ENCODE results near the gene ATP11A. TPM values are rescaled to one million over a fixed set of nuclear protein-coding genes. Genes with fewer than 3 reads are reported as not detected.
A peak's percentile ranks its signal among the peaks of the same experiment; 100 is the strongest.

The ATP11A gene
- total RNA-seq, 2 donors from 2014 or later: 33.8 to 41.0 TPM

- H3K4me1 Mint-ChIP-seq (ENCODE audit: low read depth): no peaks in the 10 kb centered on the region
- H3K9me3 Mint-ChIP-seq: peaks cover 0 to 2% of the 10 kb centered on the region in 2 donors
- H3K36me3 Mint-ChIP-seq (ENCODE audit: insufficient read depth in 2 of 2): peaks cover 4 to 9% of the 10 kb centered on the region in 2 donors
- no peak for ATAC-seq (replicated peaks in 1 of 2)
- no peaks in the 10 kb centered on the region for H3K27me3 Mint-ChIP-seq (ENCODE audit: low read depth)
- H3K4me3 Mint-ChIP-seq: no peak overlapping the region
- DNase-seq: no peak
- H3K27ac Mint-ChIP-seq: no peak overlapping the region
Observed at GRCh38 chr13:112818698-112819045, 128.8 kb downstream of the ATP11A start.

GRCh38 chr13:112819111-112819510 is 129.3 kb downstream of the ATP11A start:
- H3K4me3 Mint-ChIP-seq: no peak overlapping the region
- peaks cover 0 to 2% of the 10 kb centered on the region in 2 donors for H3K9me3 Mint-ChIP-seq
- H3K27ac Mint-ChIP-seq: no peak overlapping the region
- H3K4me1 Mint-ChIP-seq (ENCODE audit: low read depth): no peaks in the 10 kb centered on the region
- no peaks in the 10 kb centered on the region for H3K27me3 Mint-ChIP-seq (ENCODE audit: low read depth)
- DNase-seq (no peak), ATAC-seq (replicated peaks in 1 of 2) (no peak)
- H3K36me3 Mint-ChIP-seq (ENCODE audit: insufficient read depth in 2 of 2): peaks cover 4 to 9% of the 10 kb centered on the region in 2 donors

GRCh38 chr13:112819816-112820215 is 130.0 kb downstream of the ATP11A start:
- DNase-seq: no peak
- H3K4me3 Mint-ChIP-seq: no peak overlapping the region
- no peak for ATAC-seq (replicated peaks in 1 of 2)
- H3K9me3 Mint-ChIP-seq: peaks cover 0 to 2% of the 10 kb centered on the region in 2 donors
- H3K27me3 Mint-ChIP-seq (ENCODE audit: low read depth): no peaks in the 10 kb centered on the region
- peaks cover 9% of the 10 kb centered on the region in 2 donors for H3K36me3 Mint-ChIP-seq (ENCODE audit: insufficient read depth in 2 of 2)
- H3K27ac Mint-ChIP-seq: no peak overlapping the region
- no peaks in the 10 kb centered on the region for H3K4me1 Mint-ChIP-seq (ENCODE audit: low read depth)

- H3K4me3 Mint-ChIP-seq: no peak overlapping the region
- DNase-seq (no peak), ATAC-seq (replicated peaks in 1 of 2) (no peak)
- peaks cover 7 to 9% of the 10 kb centered on the region in 2 donors for H3K36me3 Mint-ChIP-seq (ENCODE audit: insufficient read depth in 2 of 2)
- no peaks in the 10 kb centered on the region for H3K4me1 Mint-ChIP-seq (ENCODE audit: low read depth)
- no peak overlapping the region for H3K27ac Mint-ChIP-seq
- H3K27me3 Mint-ChIP-seq (ENCODE audit: low read depth): no peaks in the 10 kb centered on the region
- peaks cover 0 to 2% of the 10 kb centered on the region in 2 donors for H3K9me3 Mint-ChIP-seq
Observed at GRCh38 chr13:112820318-112820717, 130.5 kb downstream of the ATP11A start.

GRCh38 chr13:112821340-112822055 is 131.7 kb downstream of the ATP11A start:
- DNase-seq (no peak), ATAC-seq (replicated peaks in 1 of 2) (no peak)
- Mint-ChIP-seq H3K4me3 (no peak overlapping the region), H3K36me3 (ENCODE audit: insufficient read depth in 2 of 2) (peaks cover 1 to 8% of the 10 kb centered on the region in 2 donors), H3K27ac (no peak overlapping the region), H3K27me3 (ENCODE audit: low read depth) (no peaks in the 10 kb centered on the region), H3K4me1 (ENCODE audit: low read depth) (no peaks in the 10 kb centered on the region), H3K9me3 (peaks cover 0 to 2% of the 10 kb centered on the region in 2 donors)

- DNase-seq (no peak), ATAC-seq (replicated peaks in 1 of 2) (no peak)
- peaks cover 3% of the 10 kb centered on the region for H3K4me1 Mint-ChIP-seq (ENCODE audit: low read depth)
- peaks cover 0 to 9% of the 10 kb centered on the region in 2 donors for H3K36me3 Mint-ChIP-seq (ENCODE audit: insufficient read depth in 2 of 2)
- H3K27me3 Mint-ChIP-seq (ENCODE audit: low read depth): no peaks in the 10 kb centered on the region
- H3K4me3 Mint-ChIP-seq: no peak overlapping the region
- no peak overlapping the region for H3K27ac Mint-ChIP-seq
- peaks cover 0 to 2% of the 10 kb centered on the region in 2 donors for H3K9me3 Mint-ChIP-seq
Observed at GRCh38 chr13:112822851-112823250, 133.0 kb downstream of the ATP11A start.

- H3K27me3 Mint-ChIP-seq (ENCODE audit: low read depth): no peaks in the 10 kb centered on the region
- no peak overlapping the region for H3K27ac Mint-ChIP-seq
- peaks cover 5% of the 10 kb centered on the region for H3K4me1 Mint-ChIP-seq (ENCODE audit: low read depth)
- no peak for ATAC-seq (replicated peaks in 1 of 2)
- no peak for DNase-seq
- no peak overlapping the region for H3K4me3 Mint-ChIP-seq
- peaks cover 0 to 8% of the 10 kb centered on the region in 2 donors for H3K36me3 Mint-ChIP-seq (ENCODE audit: insufficient read depth in 2 of 2)
- H3K9me3 Mint-ChIP-seq: no peaks in the 10 kb centered on the region
Observed at GRCh38 chr13:112824429-112824828, 134.6 kb downstream of the ATP11A start.

GRCh38 chr13:112825071-112825470 is 135.2 kb downstream of the ATP11A start:
- no peak overlapping the region for H3K4me3 Mint-ChIP-seq
- DNase-seq (no peak), ATAC-seq (replicated peaks in 1 of 2) (no peak)
- no peaks in the 10 kb centered on the region for H3K9me3 Mint-ChIP-seq
- no peak overlapping the region for H3K27ac Mint-ChIP-seq
- H3K27me3 Mint-ChIP-seq (ENCODE audit: low read depth): no peaks in the 10 kb centered on the region
- H3K4me1 Mint-ChIP-seq (ENCODE audit: low read depth): peaks cover 5% of the 10 kb centered on the region
- H3K36me3 Mint-ChIP-seq (ENCODE audit: insufficient read depth in 2 of 2): peaks cover 0 to 7% of the 10 kb centered on the region in 2 donors

- H3K9me3 Mint-ChIP-seq: no peaks in the 10 kb centered on the region
- H3K27ac Mint-ChIP-seq: no peak overlapping the region
- H3K36me3 Mint-ChIP-seq (ENCODE audit: insufficient read depth in 2 of 2): peaks cover 0 to 7% of the 10 kb centered on the region in 2 donors
- DNase-seq (no peak), ATAC-seq (replicated peaks in 1 of 2) (no peak)
- peaks cover 5% of the 10 kb centered on the region for H3K4me1 Mint-ChIP-seq (ENCODE audit: low read depth)
- no peaks in the 10 kb centered on the region for H3K27me3 Mint-ChIP-seq (ENCODE audit: low read depth)
- no peak overlapping the region for H3K4me3 Mint-ChIP-seq
Observed at GRCh38 chr13:112825875-112826274, 136.0 kb downstream of the ATP11A start.

- Mint-ChIP-seq H3K27me3 (ENCODE audit: low read depth) (no peaks in the 10 kb centered on the region), H3K4me3 (no peak overlapping the region), H3K27ac (no peak overlapping the region), H3K4me1 (ENCODE audit: low read depth) (peaks cover 5% of the 10 kb centered on the region), H3K9me3 (no peaks in the 10 kb centered on the region), H3K36me3 (ENCODE audit: insufficient read depth in 2 of 2) (peaks cover 3 to 7% of the 10 kb centered on the region in 2 donors)
- ATAC-seq (replicated peaks in 1 of 2) (no peak), DNase-seq (no peak)
Observed at GRCh38 chr13:112826565-112826964, 136.7 kb downstream of the ATP11A start.

- DNase-seq (no peak), ATAC-seq (replicated peaks in 1 of 2) (peak; percentile 41 to 60)
- no peaks in the 10 kb centered on the region for H3K27me3 Mint-ChIP-seq (ENCODE audit: low read depth)
- H3K27ac Mint-ChIP-seq: no peak overlapping the region
- peaks cover 5% of the 10 kb centered on the region for H3K4me1 Mint-ChIP-seq (ENCODE audit: low read depth)
- H3K9me3 Mint-ChIP-seq: no peaks in the 10 kb centered on the region
- peaks cover 8% of the 10 kb centered on the region in 2 donors for H3K36me3 Mint-ChIP-seq (ENCODE audit: insufficient read depth in 2 of 2)
- H3K4me3 Mint-ChIP-seq: no peak overlapping the region
Observed at GRCh38 chr13:112828082-112828699, 138.4 kb downstream of the ATP11A start.

- H3K36me3 Mint-ChIP-seq (ENCODE audit: insufficient read depth in 2 of 2): peaks cover 8 to 10% of the 10 kb centered on the region in 2 donors
- no peaks in the 10 kb centered on the region for H3K9me3 Mint-ChIP-seq
- no peak for DNase-seq
- no peaks in the 10 kb centered on the region for H3K27me3 Mint-ChIP-seq (ENCODE audit: low read depth)
- H3K27ac Mint-ChIP-seq: no peak overlapping the region
- ATAC-seq (replicated peaks in 1 of 2): no peak
- peaks cover 5% of the 10 kb centered on the region for H3K4me1 Mint-ChIP-seq (ENCODE audit: low read depth)
- H3K4me3 Mint-ChIP-seq: no peak overlapping the region
Observed at GRCh38 chr13:112828756-112829155, 138.9 kb downstream of the ATP11A start.

GRCh38 chr13:112831196-112831595 is 141.4 kb downstream of the ATP11A start:
- Mint-ChIP-seq H3K27me3 (ENCODE audit: low read depth) (no peaks in the 10 kb centered on the region), H3K36me3 (ENCODE audit: insufficient read depth in 2 of 2) (peaks cover 5 to 8% of the 10 kb centered on the region in 2 donors), H3K9me3 (no peaks in the 10 kb centered on the region), H3K27ac (no peak overlapping the region), H3K4me3 (no peak overlapping the region), H3K4me1 (ENCODE audit: low read depth) (peaks cover 5% of the 10 kb centered on the region)
- ATAC-seq (replicated peaks in 1 of 2): no peak
- no peak for DNase-seq

All from activated T-cell treated with anti-CD3 and anti-CD28 coated beads, Interleukin-2, amount 50 U/mL, for 72 hours (primary cell).